ENCODE data around the gene WEE1.
"Not testable (repeated sequence)": the region's sequence is repeated elsewhere in the genome, so short reads cannot be mapped to it uniquely, and the experiment has no call there.

The WEE1 gene

GRCh38 chr11:9622353-9622752, 48.9 kb downstream of the WEE1 start:
- DNase-seq (ENCODE audit: low read depth, low spot score): not testable (repeated sequence)

- DNase-seq (ENCODE audit: low read depth, low spot score): not testable (repeated sequence)
Observed at GRCh38 chr11:9623053-9623452, 49.6 kb downstream of the WEE1 start.

GRCh38 chr11:9624448-9624847, 51.0 kb downstream of the WEE1 start:
- DNase-seq (ENCODE audit: low read depth, low spot score): no peak

GRCh38 chr11:9625162-9625561, 51.7 kb downstream of the WEE1 start:
- DNase-seq (ENCODE audit: low read depth, low spot score): no peak

GRCh38 chr11:9625728-9626127, 52.3 kb downstream of the WEE1 start:
- DNase-seq (ENCODE audit: low read depth, low spot score): no peak

GRCh38 chr11:9626496-9627394, 53.3 kb downstream of the WEE1 start:
- no peak for DNase-seq (ENCODE audit: low read depth, low spot score)

GRCh38 chr11:9629064-9629463, 55.6 kb downstream of the WEE1 start:
- no peak for DNase-seq (ENCODE audit: low read depth, low spot score)

GRCh38 chr11:9633679-9634078, 60.2 kb downstream of the WEE1 start:
- no peak for DNase-seq (ENCODE audit: low read depth, low spot score)

- no peak for DNase-seq (ENCODE audit: low read depth, low spot score)
Observed at GRCh38 chr11:9636691-9637090, 63.2 kb downstream of the WEE1 start.

- DNase-seq (ENCODE audit: low read depth, low spot score): no peak
Observed at GRCh38 chr11:9639099-9639498, 65.6 kb downstream of the WEE1 start.
